Fibroblast of skin of abdomen (primary cell): Measurements from ENCODE around the gene EIF4G3.
A peak's percentile ranks its signal among the peaks of the same experiment; 100 is the strongest.
"Not testable (repeated sequence)": the region's sequence is repeated elsewhere in the genome, so short reads cannot be mapped to it uniquely, and the experiment has no call there.

Source experiments
- DNase-seq: peaks from one replicate; pipeline ENCODE4 v3.0.0-alpha.2; 2013

The EIF4G3 gene

DNA sequence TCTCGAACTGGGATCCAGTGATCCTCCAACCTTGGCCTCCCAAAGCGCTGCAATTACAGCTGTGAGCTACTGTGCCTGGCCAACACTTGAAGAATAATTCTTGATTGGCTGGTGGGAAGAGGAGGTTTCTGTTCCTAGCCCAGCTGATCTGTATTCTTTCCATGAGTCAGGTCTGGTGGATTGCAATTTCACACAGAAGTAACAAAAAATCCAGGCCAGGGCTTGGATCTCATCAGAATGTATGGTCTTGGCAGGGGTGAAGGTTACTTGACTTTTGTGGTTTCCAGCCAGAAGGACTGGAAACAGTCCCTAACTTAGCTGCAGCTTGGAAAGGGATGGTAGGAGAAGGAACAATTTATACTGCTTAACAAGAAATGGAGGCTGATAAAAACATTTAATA, 384.5 kb downstream of the EIF4G3 start:
- peak; percentile 56 for DNase-seq

GRCh38 chr1:20790785-20791184, 385.9 kb downstream of the EIF4G3 start:
- no peak for DNase-seq

GRCh38 chr1:20789598-20789997, 387.1 kb downstream of the EIF4G3 start:
- not testable (repeated sequence) for DNase-seq

DNA sequence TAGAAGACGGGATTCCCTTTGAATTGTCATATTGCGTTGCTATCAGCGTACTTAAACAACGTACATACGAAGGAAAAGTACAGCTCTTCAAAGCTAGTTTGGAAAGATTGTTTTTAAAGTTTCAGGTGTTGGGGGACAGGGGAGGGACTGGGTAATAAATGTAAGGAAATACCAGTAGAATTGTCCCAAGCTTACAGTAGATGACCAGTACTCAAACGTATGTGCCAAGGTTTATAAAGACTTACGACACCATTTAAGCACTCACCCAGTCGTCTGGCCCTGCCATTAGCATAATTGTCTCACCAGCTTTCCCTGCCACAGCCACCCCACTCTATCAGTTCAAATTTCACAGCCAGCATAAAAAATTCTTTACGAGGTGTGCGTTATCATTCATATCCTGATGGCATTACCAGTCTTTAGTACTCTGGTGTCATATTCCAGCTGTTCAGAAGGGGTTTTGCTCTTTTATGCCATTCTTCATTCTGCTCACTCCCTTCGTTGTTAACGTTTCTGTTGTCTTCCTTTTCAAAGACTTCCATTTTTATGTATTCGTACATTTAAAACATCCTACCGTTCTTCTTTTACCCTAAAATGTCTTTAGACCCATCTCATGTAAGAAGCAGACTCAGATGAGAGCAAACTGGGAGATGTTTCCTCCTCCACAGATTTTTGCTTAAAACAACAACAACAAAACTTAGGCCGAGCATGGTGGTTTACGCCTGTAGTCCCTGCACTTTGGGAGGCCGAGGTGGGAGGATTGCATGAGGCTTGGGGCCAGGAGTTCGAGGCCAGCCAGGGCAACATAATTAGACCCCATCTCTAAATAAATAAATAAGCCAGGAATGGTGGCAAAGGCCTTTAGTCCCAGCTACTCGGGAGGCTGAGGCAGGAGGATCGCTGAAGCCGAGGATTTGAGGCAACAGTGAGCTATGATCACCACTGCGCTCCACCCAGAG, 388.6 kb downstream of the EIF4G3 start:
- peak; percentile 52 for DNase-seq

GRCh38 chr1:20787029-20787839, 389.5 kb downstream of the EIF4G3 start, which contains the start of gene HP1BP3:
Gene HP1BP3 (minus strand): TSS chr1:20787307. CDS start chr1:20780440, 6,867 bp downstream.
- peak; percentile 81 for DNase-seq

DNA sequence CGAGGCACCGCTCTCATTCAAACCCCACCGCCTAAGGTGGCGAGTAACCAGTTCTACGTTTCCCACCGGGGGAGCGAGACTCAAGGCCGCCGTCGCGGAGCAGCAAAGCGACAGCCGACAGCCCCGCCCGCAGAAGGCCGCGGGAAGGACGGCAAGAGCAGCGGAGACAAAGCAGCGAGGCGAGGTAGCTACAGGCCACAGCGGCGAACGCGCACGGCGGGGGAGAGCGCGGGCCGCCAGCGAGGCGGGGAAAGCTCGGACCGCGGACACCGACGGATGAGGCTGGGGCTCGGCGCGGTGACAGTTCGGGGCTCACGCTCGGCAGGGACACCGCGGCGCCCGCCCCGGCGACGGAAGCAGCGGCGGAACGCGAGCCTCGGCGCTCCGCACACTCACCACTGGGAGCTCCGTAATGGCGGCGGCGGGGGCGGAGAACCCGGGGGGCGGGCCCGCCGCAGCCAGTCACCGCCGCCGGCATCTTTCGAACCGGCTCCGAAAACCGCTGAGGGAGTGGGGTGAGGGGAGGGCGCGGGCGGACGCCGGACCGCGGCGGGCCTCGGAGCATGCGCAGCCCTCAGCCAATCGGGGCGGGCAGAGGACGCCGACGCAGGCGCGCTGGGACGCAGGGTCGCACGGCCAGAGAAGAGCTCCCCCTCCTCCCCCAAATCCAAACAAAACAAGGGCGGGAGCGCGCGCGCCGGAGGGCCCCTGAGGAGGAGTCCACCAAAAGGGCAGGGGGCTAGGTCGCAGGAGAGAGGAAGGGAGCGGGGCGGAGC, 390.3 kb downstream of the EIF4G3 start:
- peak; percentile 95 for DNase-seq

GRCh38 chr1:20785907-20786252, 390.8 kb downstream of the EIF4G3 start:
- DNase-seq, result no peak

GRCh38 chr1:20775700-20776099, 401.0 kb downstream of the EIF4G3 start:
- no peak for DNase-seq

- no peak for DNase-seq
Measured at GRCh38 chr1:20771780-20772179, 404.9 kb downstream of the EIF4G3 start.

DNA sequence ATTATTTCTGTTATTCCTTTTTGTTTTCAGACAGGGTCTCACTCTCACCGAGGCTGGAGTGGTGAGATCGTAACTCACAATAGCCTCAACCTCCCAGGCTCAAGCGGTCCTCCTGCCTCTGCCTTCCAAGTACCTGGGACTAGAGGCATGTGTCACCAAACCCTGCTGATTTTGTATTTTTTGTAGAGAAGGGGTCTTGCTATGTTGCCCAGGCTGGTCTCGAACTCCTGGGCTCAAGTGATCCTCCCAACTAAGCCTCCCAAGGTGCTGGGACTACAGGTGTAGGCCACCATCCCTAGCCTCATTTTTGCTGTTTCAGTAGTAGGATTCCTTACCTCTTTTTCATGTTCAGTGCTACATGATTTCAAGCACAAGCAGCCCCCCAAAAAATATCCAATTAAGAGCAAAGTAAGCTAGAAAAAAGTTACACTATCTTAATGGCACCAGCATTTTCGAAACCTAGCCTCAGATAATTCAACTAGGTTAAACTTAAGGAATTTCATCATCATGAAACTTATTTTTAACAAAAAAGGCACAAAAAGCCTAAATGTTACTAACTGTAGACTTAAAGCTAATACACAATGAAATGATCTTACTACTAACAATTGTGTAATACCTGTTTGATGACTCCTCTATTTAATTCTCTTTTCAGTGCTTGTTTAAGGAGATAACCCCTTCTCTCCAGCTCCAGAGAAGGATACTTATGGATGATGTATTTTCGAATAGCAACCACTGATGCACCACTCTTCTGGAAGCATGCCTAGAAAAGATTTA, 406.2 kb downstream of the EIF4G3 start:
- no peak for DNase-seq

GRCh38 chr1:20767271-20767670, 409.4 kb downstream of the EIF4G3 start:
- DNase-seq, result no peak

- no peak for DNase-seq
Measured at GRCh38 chr1:20763417-20763816, 413.3 kb downstream of the EIF4G3 start.

DNA sequence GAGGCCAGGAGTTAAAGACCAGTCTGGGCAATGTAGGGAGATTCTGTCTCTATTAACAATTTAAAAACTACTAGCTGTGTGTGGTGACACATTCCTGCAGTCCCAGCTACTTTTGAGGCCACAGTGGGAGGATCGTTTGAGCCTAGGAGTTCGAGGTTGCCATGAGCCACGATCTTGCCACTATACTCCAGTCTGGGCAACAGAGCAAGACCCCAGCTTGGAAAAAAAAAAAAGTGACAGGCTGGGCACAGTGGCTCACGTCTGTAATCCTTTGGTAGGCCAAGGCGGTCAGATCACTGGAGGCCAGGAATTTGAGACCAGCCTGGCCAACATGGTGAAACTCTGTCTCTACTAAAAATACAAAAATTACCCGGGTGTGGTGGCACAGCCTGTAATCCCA, 416.4 kb downstream of the EIF4G3 start:
- DNase-seq, result no peak
